Measurements from ENCODE around the gene NCBP1. TPM values are rescaled to one million over a fixed set of nuclear protein-coding genes. Genes with fewer than 3 reads are reported as not detected.

Gene NCBP1
- total and polyA plus RNA-seq, 7 donors = 7.8 to 20.2 (median 15.9) TPM

- H3K9me3 ChIP-seq = no peaks in the 10 kb centered on the region
- H3K4me3 ChIP-seq = no peak overlapping the region
- 41 to 82% methylated on average over 1 of the region's 1 CpG for WGBS, 2 donors
- intact Hi-C loops (cut with DNase I) = no loop called here
- no peak for TF ChIP-seq EP300 (IDR thresholded peaks at IDR 0.05)
- TF ChIP-seq POLR2A (IDR thresholded peaks at IDR 0.05) = no peak
- TF ChIP-seq POLR2AphosphoS5 (IDR thresholded peaks at IDR 0.05) = no peak
- no peak for TF ChIP-seq CTCF (IDR thresholded peaks at IDR 0.05)
- H3K27ac ChIP-seq = no peak overlapping the region
- H3K4me1 ChIP-seq = peaks cover 0 to 20% (median 17%) of the 10 kb centered on the region in 4 donors
- H3K27me3 ChIP-seq = no peaks in the 10 kb centered on the region
- DNase-seq = no peak
- peaks cover 0 to 42% (median 5%) of the 10 kb centered on the region in 4 donors for H3K36me3 ChIP-seq
These were observed 9.7 kb upstream of the NCBP1 start for GRCh38 chr9:97623946-97624345.

GRCh38 chr9:97625620-97626019 is 8.0 kb upstream of the NCBP1 start:
- no peaks in the 10 kb centered on the region for H3K27me3 ChIP-seq
- peaks cover 0 to 39% (median 3%) of the 10 kb centered on the region in 4 donors for H3K36me3 ChIP-seq
- WGBS, 2 donors = 63 to 65% methylated on average over 3 of the region's 3 CpGs
- no peak overlapping the region for H3K4me3 ChIP-seq
- peaks cover 0 to 26% (median 21%) of the 10 kb centered on the region in 4 donors for H3K4me1 ChIP-seq
- TF ChIP-seq POLR2A (IDR thresholded peaks at IDR 0.05) = no peak
- no peak for TF ChIP-seq POLR2AphosphoS5 (IDR thresholded peaks at IDR 0.05)
- TF ChIP-seq CTCF (IDR thresholded peaks at IDR 0.05) = no peak
- no peak for TF ChIP-seq EP300 (IDR thresholded peaks at IDR 0.05)
- no peak overlapping the region for H3K27ac ChIP-seq
- no peak for DNase-seq
- H3K9me3 ChIP-seq = no peaks in the 10 kb centered on the region
- intact Hi-C loops (cut with DNase I) = no loop called here

GRCh38 chr9:97627624-97628023 is 6.0 kb upstream of the NCBP1 start:
- peaks cover 0 to 41% (median 33%) of the 10 kb centered on the region in 4 donors for H3K4me1 ChIP-seq
- 75 to 79% methylated on average over 5 of the region's 5 CpGs for WGBS, 2 donors
- peak overlapping the region; percentile 12 to 41 (median 34) for H3K27ac ChIP-seq
- H3K9me3 ChIP-seq = no peaks in the 10 kb centered on the region
- H3K36me3 ChIP-seq = peaks cover 0 to 31% (median 3%) of the 10 kb centered on the region in 4 donors
- H3K4me3 ChIP-seq = no peak overlapping the region
- H3K27me3 ChIP-seq = no peaks in the 10 kb centered on the region
- intact Hi-C loops (cut with DNase I) = no loop called here
- no peak for TF ChIP-seq CTCF (IDR thresholded peaks at IDR 0.05)
- TF ChIP-seq POLR2AphosphoS5 (IDR thresholded peaks at IDR 0.05) = no peak
- TF ChIP-seq POLR2A (IDR thresholded peaks at IDR 0.05) = no peak
- no peak for TF ChIP-seq EP300 (IDR thresholded peaks at IDR 0.05)
- DNase-seq = no peak

GRCh38 chr9:97628668-97629067 is 5.0 kb upstream of the NCBP1 start:
- intact Hi-C loops (cut with DNase I) = no loop called here
- WGBS, 2 donors = 89 to 96% methylated on average over 3 of the region's 3 CpGs
- Histone ChIP-seq H3K4me3 (no peak overlapping the region), H3K4me1 (peaks cover 0 to 41% (median 33%) of the 10 kb centered on the region in 4 donors), H3K27ac (peak overlapping the region in 1 of 4 donors; percentile 4), H3K36me3 (peaks cover 0 to 21% (median 3%) of the 10 kb centered on the region in 4 donors), H3K9me3 (no peaks in the 10 kb centered on the region), H3K27me3 (no peaks in the 10 kb centered on the region)
- DNase-seq = no peak
- TF ChIP-seq EP300 (IDR thresholded peaks at IDR 0.05) = no peak
- no peak for TF ChIP-seq POLR2A (IDR thresholded peaks at IDR 0.05)
- TF ChIP-seq POLR2AphosphoS5 (IDR thresholded peaks at IDR 0.05) = no peak
- no peak for TF ChIP-seq CTCF (IDR thresholded peaks at IDR 0.05)

- Histone ChIP-seq H3K36me3 (peaks cover 0 to 17% (median 3%) of the 10 kb centered on the region in 4 donors), H3K4me3 (no peak overlapping the region), H3K27me3 (no peaks in the 10 kb centered on the region), H3K9me3 (no peaks in the 10 kb centered on the region), H3K4me1 (peaks cover 0 to 42% (median 33%) of the 10 kb centered on the region in 4 donors), H3K27ac (peak overlapping the region in 1 of 4 donors; percentile 4)
- no peak for TF ChIP-seq EP300 (IDR thresholded peaks at IDR 0.05)
- no peak for TF ChIP-seq POLR2AphosphoS5 (IDR thresholded peaks at IDR 0.05)
- DNase-seq = no peak
- intact Hi-C loops (cut with DNase I) = no loop called here
These were observed 4.5 kb upstream of the NCBP1 start for GRCh38 chr9:97629156-97629555.

All from sigmoid colon (tissue), 7 donors.